Keratinocyte (primary cell): ENCODE data around the gene GSTM1. TPM values are rescaled to one million over a fixed set of nuclear protein-coding genes. Genes with fewer than 3 reads are reported as not detected.
"Not testable (repeated sequence)": the region's sequence is repeated elsewhere in the genome, so short reads cannot be mapped to it uniquely, and the experiment has no call there.

Experiments used
- DNase-seq: peaks from one replicate; pipeline ENCODE4 v3.0.0-alpha.2; 2011; ENCODE audit warnings: low read depth, missing footprints, low spot score
- FAIRE-seq: peaks from 2 replicates; lab custom pipeline; 2011; peaks lifted over from hg19 to GRCh38; lab: Jason Lieb, UNC
- H2AFZ ChIP-seq: 2 replicates; pipeline ENCODE4 v1.6.0; 2012; ENCODE audit warnings: low read length, control low read depth, inconsistent platforms; ENCODE audit not compliant: control insufficient read depth
- H3K27ac ChIP-seq: 2 replicates; pipeline ENCODE4 v1.5.1; 2011; ENCODE audit warnings: low read length; ENCODE audit not compliant: control insufficient read depth, insufficient read depth
- H3K27me3 ChIP-seq: 3 replicates; pipeline ENCODE4 v1.6.0; 2011; ENCODE audit warnings: low read length; ENCODE audit not compliant: control insufficient read depth, insufficient read depth; ENCODE audit errors: extremely low read depth
- H3K36me3 ChIP-seq, 2 experiments: 2 replicates in 1 of 2; 3 replicates in 1 of 2; pipeline ENCODE4 v1.5.1; 2011; ENCODE audit warnings: low read length in 2 of 2, mild to moderate bottlenecking in 1 of 2; ENCODE audit not compliant: control insufficient read depth in 2 of 2, insufficient read depth in 2 of 2; ENCODE audit errors: extremely low read depth in 1 of 2
- H3K4me1 ChIP-seq: 3 replicates; pipeline ENCODE4 v1.5.1; 2011; ENCODE audit warnings: low read length; ENCODE audit not compliant: control insufficient read depth, insufficient read depth; ENCODE audit errors: extremely low read depth
- H3K4me2 ChIP-seq: 3 replicates; pipeline ENCODE4 v1.6.0; 2011; ENCODE audit warnings: low read depth, low read length; ENCODE audit not compliant: control insufficient read depth, insufficient read depth; ENCODE audit errors: extremely low read depth
- H3K4me3 ChIP-seq, 3 experiments: fragments of 200-600 bp in 1 of 3; sonication (generic) in 1 of 3; 2 replicates in 2 of 3; 3 replicates in 1 of 3; pipeline ENCODE4 v1.5.1; 2011 to 2016; ENCODE audit warnings: low read length in 3 of 3, mild to moderate bottlenecking in 3 of 3, control low read depth in 2 of 3, inconsistent platforms in 1 of 3, low read depth in 1 of 3, mixed read lengths in 1 of 3, mixed run types in 1 of 3, moderate library complexity in 1 of 3; ENCODE audit not compliant: control insufficient read depth in 2 of 3, insufficient read depth in 2 of 3; ENCODE audit errors: extremely low read depth in 1 of 3
- H3K79me2 ChIP-seq: 2 replicates; pipeline ENCODE4 v1.6.0; 2012; ENCODE audit warnings: low read length; ENCODE audit not compliant: control insufficient read depth, insufficient read depth
- H3K9ac ChIP-seq: 3 replicates; pipeline ENCODE4 v1.6.0; 2011; ENCODE audit warnings: low read length; ENCODE audit not compliant: control insufficient read depth, insufficient read depth; ENCODE audit errors: extremely low read depth
- H3K9me1 ChIP-seq: 3 replicates; pipeline ENCODE4 v1.6.0; 2011; ENCODE audit warnings: low read length; ENCODE audit not compliant: control insufficient read depth, insufficient read depth; ENCODE audit errors: extremely low read depth
- H3K9me3 ChIP-seq: 2 replicates; pipeline ENCODE4 v1.5.1; 2012; ENCODE audit warnings: low read depth, low read length; ENCODE audit not compliant: control insufficient read depth
- H4K20me1 ChIP-seq: 3 replicates; pipeline ENCODE4 v1.6.0; 2011; ENCODE audit warnings: low read length; ENCODE audit not compliant: control insufficient read depth, insufficient read depth; ENCODE audit errors: extremely low read depth
- CTCF ChIP-seq, 3 experiments: IDR thresholded peaks in 1 of 3; conservative IDR thresholded peaks in 1 of 3; optimal IDR thresholded peaks in 1 of 3; 2 replicates in 2 of 3; 3 replicates in 1 of 3; pipeline versions ENCODE3 to v1.5.1; 2011; ENCODE audit warnings: low read length in 3 of 3, mild to moderate bottlenecking in 3 of 3, moderate library complexity in 2 of 3, control low read depth in 1 of 3, inconsistent platforms in 1 of 3; ENCODE audit not compliant: insufficient read depth in 2 of 3; ENCODE audit errors: extremely low read depth in 1 of 3
- EZH2 ChIP-seq: IDR thresholded peaks from one replicate; pipeline ENCODE4 v1.6.1; 2012; ENCODE audit warnings: inconsistent platforms, mild to moderate bottlenecking, low read length, moderate library complexity
- dilution Hi-C: fragments of 300-500 bp; cut with MboI; formaldehyde crosslinking; loops from one replicate; pipeline ENCODE4 v1.7.0; 2020; ENCODE audit warnings: low sequenced_read_pairs; ENCODE audit not compliant: extremely low pct_ligation_motif_present
- polyA plus RNA-seq, 5 experiments: library from polyadenylated mRNA; depleted of rRNA in 3 of 5; stranded (reverse) in 3 of 5; stranded (forward) in 1 of 5; unstranded in 1 of 5; fragments of >200 nt; gene quantifications; 1 replicate in 1 of 5; 2 replicates in 3 of 5; 3 replicates in 1 of 5; pipeline versions ENCODE4 v1.2.1 to v1.2.3, GENCODE V29; 2011 to 2012; ENCODE audit warnings: missing spikeins in 2 of 5, low read depth in 1 of 5, low replicate concordance in 1 of 5

GSTM1 gene
- polyA plus RNA-seq, 1 donor (not counting 4 experiments of a cell fraction or from before 2014, with no cell fraction given), result 13.5 TPM

GRCh38 chr1:109711593-109712320 lies 24.1 kb downstream of the GSTM1 start, which contains the start of gene GSTM5:
GSTM5 (plus strand) TSS chr1:109712251; CDS start chr1:109712313, 62 bp downstream.
- FAIRE-seq, H3K4me3 ChIP-seq, H3K79me2 ChIP-seq, dilution Hi-C loops, H3K9ac ChIP-seq, H3K36me3 ChIP-seq, H3K9me1 ChIP-seq, H2AFZ ChIP-seq, H3K27me3 ChIP-seq, H3K27ac ChIP-seq, H3K4me2 ChIP-seq, H4K20me1 ChIP-seq, H3K4me1 ChIP-seq, H3K9me3 ChIP-seq, DNase-seq: not testable (repeated sequence)

GRCh38 chr1:109712321-109712864 lies 24.8 kb downstream of the GSTM1 start:
- Histone ChIP-seq H3K27ac (no peak overlapping the region), H3K4me3 (no peak overlapping the region), H3K4me1 (peaks cover 11% of the 10 kb centered on the region), H3K36me3 (no peaks in the 10 kb centered on the region), H2AFZ (no peak overlapping the region), H4K20me1 (no peaks in the 10 kb centered on the region), H3K9me1 (no peaks in the 10 kb centered on the region), H3K4me2 (no peak overlapping the region), H3K79me2 (no peaks in the 10 kb centered on the region), H3K27me3 (no peaks in the 10 kb centered on the region), H3K9ac (no peak overlapping the region), H3K9me3 (no peaks in the 10 kb centered on the region)
- FAIRE-seq (no peak), DNase-seq (no peak)
- dilution Hi-C loops, result no loop called here
- TF ChIP-seq CTCF (optimal IDR thresholded peaks at IDR 0.05 in 1 of 3, IDR thresholded peaks at IDR 0.05 in 1 of 3, conservative IDR thresholded peaks at IDR 0.05 in 1 of 3; ENCODE audit: extremely low read depth in 1 of 3, insufficient read depth in 2 of 3, low read length in 3 of 3) (no peak), EZH2 (no peak)
